PC-3 (cell line): ENCODE measurements around the gene RHBDL2. TPM values are rescaled to one million over a fixed set of nuclear protein-coding genes. Genes with fewer than 3 reads are reported as not detected.
A peak's percentile ranks its signal among the peaks of the same experiment; 100 is the strongest.

Source experiments
- ATAC-seq: fragments of 200-7000 bp; cut with Tn5 transposase; 2 replicates; pipeline ENCODE4 v1.9.1; 2020; ENCODE audit warnings: mild to moderate bottlenecking, moderate library complexity
- Bru-seq: library from RNA; stranded (reverse); fragments of 400-500 nt; gene quantifications from one replicate; lab custom pipeline; 2021; lab: Mats Ljungman, UMichigan
- BruChase-seq, 2 experiments: library from RNA; stranded (reverse); fragments of 400-500 nt; gene quantifications; one replicate each; lab custom pipeline; 2021; lab: Mats Ljungman, UMichigan
- BruUV-seq: library from RNA; stranded (reverse); fragments of 400-500 nt; replicated peaks from 2 replicates; lab custom pipeline; 2021; lab: Mats Ljungman, UMichigan
- CTCF ChIA-PET: fragments of 300-600 bp; sonication (Branson Sonifier 250); formaldehyde crosslinking; loops from one replicate; lab custom pipeline; 2022; ENCODE audit warnings: antibody characterized with exemption; lab: Charles Lee
- POLR2A ChIA-PET: fragments of 300-600 bp; sonication (Branson Sonifier 250); formaldehyde crosslinking; loops from one replicate; lab custom pipeline; 2022; ENCODE audit warnings: antibody characterized with exemption; ENCODE audit not compliant: unreplicated experiment; lab: Charles Lee
- DNase-seq: peaks from one replicate; pipeline ENCODE4 v3.0.0-alpha.2; 2015
- H2AFZ ChIP-seq: fragments of 300-600 bp; sonication (generic); 2 replicates; pipeline ENCODE4 v1.6.0; 2016; ENCODE audit warnings: antibody characterized with exemption, low read length
- H3F3A ChIP-seq: fragments of 300-600 bp; sonication (generic); one replicate; pipeline ENCODE4 v1.6.0; 2017; ENCODE audit warnings: antibody characterized with exemption, low read length, control low read depth, mild to moderate bottlenecking; ENCODE audit not compliant: unreplicated experiment
- H3K27ac ChIP-seq: fragments of 300-600 bp; sonication (generic); 2 replicates; pipeline ENCODE4 v1.5.1; 2016; ENCODE audit warnings: mild to moderate bottlenecking, low read length
- H3K27me3 ChIP-seq: fragments of 300-600 bp; sonication (generic); 2 replicates; pipeline ENCODE4 v1.6.1; 2016; ENCODE audit warnings: low read length, mixed read lengths
- H3K36me3 ChIP-seq: fragments of 300-600 bp; sonication (generic); 2 replicates; pipeline ENCODE4 v1.6.1; 2016; ENCODE audit warnings: low read depth, mixed run types, low read length, mixed read lengths
- H3K4me1 ChIP-seq: fragments of 300-600 bp; sonication (generic); 2 replicates; pipeline ENCODE4 v1.5.1; 2016; ENCODE audit warnings: low read length; ENCODE audit not compliant: insufficient read depth
- H3K4me2 ChIP-seq: fragments of 300-600 bp; sonication (generic); 2 replicates; pipeline ENCODE4 v1.6.0; 2016; ENCODE audit warnings: low read length
- H3K4me3 ChIP-seq: fragments of 300-600 bp; sonication (generic); 2 replicates; pipeline ENCODE4 v1.5.1; 2016; ENCODE audit warnings: mild to moderate bottlenecking, low read length, mixed read lengths
- H3K79me2 ChIP-seq: fragments of 300-600 bp; sonication (generic); 2 replicates; pipeline ENCODE4 v1.6.1; 2017; ENCODE audit warnings: low read length, mixed read lengths
- H3K9ac ChIP-seq: fragments of 300-600 bp; sonication (generic); 2 replicates; pipeline ENCODE4 v1.6.0; 2016; ENCODE audit warnings: mild to moderate bottlenecking, low read length
- H3K9me2 ChIP-seq: fragments of 300-600 bp; sonication (generic); replicated peaks from 2 replicates; pipeline ENCODE4 v1.6.1; 2016; ENCODE audit warnings: mixed run types, low read length, mixed read lengths
- H3K9me3 ChIP-seq: fragments of 300-600 bp; sonication (generic); 2 replicates; pipeline ENCODE4 v1.6.1; 2016; ENCODE audit warnings: low read length, mixed read lengths
- H4K20me1 ChIP-seq: fragments of 300-600 bp; sonication (generic); 2 replicates; pipeline ENCODE4 v1.6.1; 2016; ENCODE audit warnings: low read length, mixed read lengths
- EZH2 ChIP-seq: fragments of 300-600 bp; sonication (generic); IDR thresholded peaks from one replicate; pipeline ENCODE4 v1.6.1; 2017; ENCODE audit warnings: antibody characterized with exemption, mild to moderate bottlenecking, low read length; ENCODE audit not compliant: unreplicated experiment
- EZH2phosphoT487 ChIP-seq: fragments of 300-600 bp; sonication (generic); IDR thresholded peaks from 2 replicates; pipeline ENCODE4 v1.6.1; 2018; ENCODE audit warnings: mild to moderate bottlenecking, antibody characterized with exemption, low read length, borderline replicate concordance
- intact Hi-C: fragments of 100-400 bp; cut with micrococcal nuclease; formaldehyde crosslinking; loops from 2 replicates; pipeline ENCODE4 v1.9.0; 2023
- long read RNA-seq: library from polyadenylated mRNA; unstranded; transcript quantifications from one replicate; pipeline ENCODE4 v2.0.0, GENCODE V29; 2021; ENCODE audit not compliant: unreplicated experiment
- total RNA-seq: library from RNA; depleted of rRNA; stranded (reverse); fragments of >200 nt; gene quantifications from 2 replicates; pipeline ENCODE4 v1.2.3, GENCODE V29; 2014; rRNA removed
- TF ChIP-seq, protein P1 (sequence below): fragments of 300-600 bp; sonication (generic); conservative IDR thresholded peaks from 2 replicates; pipeline ENCODE4 v1.5.1; 2017; ENCODE audit warnings: antibody characterized with exemption, low read depth, mild to moderate bottlenecking, low read length

The RHBDL2 gene, protein sequence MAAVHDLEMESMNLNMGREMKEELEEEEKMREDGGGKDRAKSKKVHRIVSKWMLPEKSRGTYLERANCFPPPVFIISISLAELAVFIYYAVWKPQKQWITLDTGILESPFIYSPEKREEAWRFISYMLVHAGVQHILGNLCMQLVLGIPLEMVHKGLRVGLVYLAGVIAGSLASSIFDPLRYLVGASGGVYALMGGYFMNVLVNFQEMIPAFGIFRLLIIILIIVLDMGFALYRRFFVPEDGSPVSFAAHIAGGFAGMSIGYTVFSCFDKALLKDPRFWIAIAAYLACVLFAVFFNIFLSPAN
- 3.6 and 10.0 TPM in 2 replicates for total RNA-seq
- percentile 40 among the genes with signal in this experiment for Bru-seq, nascent RNA
- percentile 31 among the genes with signal in this experiment for BruChase-seq, experiment 1, labeled RNA remaining after a 6-hour chase
- percentile 30 among the genes with signal in this experiment for BruChase-seq, experiment 2, labeled RNA remaining after a 2-hour chase
- long read RNA-seq, partial matches to known transcripts = 1 of 8 reads
- long read RNA-seq, other reads (novel, unspliced or antisense) = 4 of 8 reads

DNA sequence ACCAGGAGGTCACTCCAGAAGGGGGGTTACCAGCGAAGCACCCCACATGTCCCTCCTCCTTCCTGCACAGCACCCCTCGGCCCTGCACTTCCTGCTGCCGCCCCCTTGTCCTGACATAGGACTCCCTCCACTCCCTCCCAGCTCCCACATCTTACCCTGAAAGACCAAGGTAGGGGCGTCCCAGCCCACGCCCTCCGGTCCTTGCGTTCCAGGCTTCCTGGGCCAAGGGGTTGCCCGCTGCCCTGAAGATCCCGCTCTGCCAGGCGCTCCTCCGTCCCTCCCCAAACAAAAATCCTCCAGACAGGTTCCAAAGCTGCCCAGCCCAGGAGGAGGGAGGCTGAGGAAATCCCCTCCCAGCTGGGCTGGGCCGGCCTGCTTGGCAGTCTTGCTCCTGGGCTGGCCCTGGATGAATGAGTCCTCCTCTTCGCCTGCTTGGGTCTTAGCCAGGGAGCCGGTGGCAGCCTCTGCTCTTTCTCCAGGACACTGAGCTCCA lies at the start of gene RHBDL2:
Gene RHBDL2, minus strand, starts transcription at position 304 of the 493 bp plus-strand sequence. CDS start 22,618 bp downstream, outside the sequence.
- no peaks in the 10 kb centered on the region for H3K36me3 ChIP-seq
- POLR2A ChIA-PET = interaction anchor here (0.6 kb wide), 1 partner anchor 48 kb away, joined by 3 read pairs; no protein-coding TSS in a partner anchor
- no peaks in the 10 kb centered on the region for H3K27me3 ChIP-seq
- BruUV-seq = no TSS peak
- CTCF ChIA-PET = no interaction called here
- ATAC-seq (peak; percentile 98), DNase-seq (peak; percentile 85)
- H3K4me2 ChIP-seq = peak within 1 kb of the TSS; percentile 89
- H3K9me2 ChIP-seq = no peaks in the 10 kb centered on the region
- no peak within 1 kb of the TSS for H3K27ac ChIP-seq
- H2AFZ ChIP-seq = peak within 1 kb of the TSS; percentile 90
- H3K4me3 ChIP-seq = peak within 1 kb of the TSS; percentile 81
- no peaks in the 10 kb centered on the region for H3F3A ChIP-seq
- intact Hi-C loops = no loop called here
- peak within 1 kb of the TSS; percentile 51 for H3K9ac ChIP-seq
- TF ChIP-seq EZH2phosphoT487 (no peak), EZH2 (no peak)
- TF ChIP-seq, protein P1, sequence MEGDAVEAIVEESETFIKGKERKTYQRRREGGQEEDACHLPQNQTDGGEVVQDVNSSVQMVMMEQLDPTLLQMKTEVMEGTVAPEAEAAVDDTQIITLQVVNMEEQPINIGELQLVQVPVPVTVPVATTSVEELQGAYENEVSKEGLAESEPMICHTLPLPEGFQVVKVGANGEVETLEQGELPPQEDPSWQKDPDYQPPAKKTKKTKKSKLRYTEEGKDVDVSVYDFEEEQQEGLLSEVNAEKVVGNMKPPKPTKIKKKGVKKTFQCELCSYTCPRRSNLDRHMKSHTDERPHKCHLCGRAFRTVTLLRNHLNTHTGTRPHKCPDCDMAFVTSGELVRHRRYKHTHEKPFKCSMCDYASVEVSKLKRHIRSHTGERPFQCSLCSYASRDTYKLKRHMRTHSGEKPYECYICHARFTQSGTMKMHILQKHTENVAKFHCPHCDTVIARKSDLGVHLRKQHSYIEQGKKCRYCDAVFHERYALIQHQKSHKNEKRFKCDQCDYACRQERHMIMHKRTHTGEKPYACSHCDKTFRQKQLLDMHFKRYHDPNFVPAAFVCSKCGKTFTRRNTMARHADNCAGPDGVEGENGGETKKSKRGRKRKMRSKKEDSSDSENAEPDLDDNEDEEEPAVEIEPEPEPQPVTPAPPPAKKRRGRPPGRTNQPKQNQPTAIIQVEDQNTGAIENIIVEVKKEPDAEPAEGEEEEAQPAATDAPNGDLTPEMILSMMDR = no peak
- 0 out of 2 replicates have a peak, but pooled peaks cover 4% of the 10 kb centered on the region for H3K79me2 ChIP-seq
- H4K20me1 ChIP-seq = no peaks in the 10 kb centered on the region
- peaks cover 4% of the 10 kb centered on the region; the same call in 1 of the 2 replicates for H3K4me1 ChIP-seq
- H3K9me3 ChIP-seq = no peaks in the 10 kb centered on the region

DNA sequence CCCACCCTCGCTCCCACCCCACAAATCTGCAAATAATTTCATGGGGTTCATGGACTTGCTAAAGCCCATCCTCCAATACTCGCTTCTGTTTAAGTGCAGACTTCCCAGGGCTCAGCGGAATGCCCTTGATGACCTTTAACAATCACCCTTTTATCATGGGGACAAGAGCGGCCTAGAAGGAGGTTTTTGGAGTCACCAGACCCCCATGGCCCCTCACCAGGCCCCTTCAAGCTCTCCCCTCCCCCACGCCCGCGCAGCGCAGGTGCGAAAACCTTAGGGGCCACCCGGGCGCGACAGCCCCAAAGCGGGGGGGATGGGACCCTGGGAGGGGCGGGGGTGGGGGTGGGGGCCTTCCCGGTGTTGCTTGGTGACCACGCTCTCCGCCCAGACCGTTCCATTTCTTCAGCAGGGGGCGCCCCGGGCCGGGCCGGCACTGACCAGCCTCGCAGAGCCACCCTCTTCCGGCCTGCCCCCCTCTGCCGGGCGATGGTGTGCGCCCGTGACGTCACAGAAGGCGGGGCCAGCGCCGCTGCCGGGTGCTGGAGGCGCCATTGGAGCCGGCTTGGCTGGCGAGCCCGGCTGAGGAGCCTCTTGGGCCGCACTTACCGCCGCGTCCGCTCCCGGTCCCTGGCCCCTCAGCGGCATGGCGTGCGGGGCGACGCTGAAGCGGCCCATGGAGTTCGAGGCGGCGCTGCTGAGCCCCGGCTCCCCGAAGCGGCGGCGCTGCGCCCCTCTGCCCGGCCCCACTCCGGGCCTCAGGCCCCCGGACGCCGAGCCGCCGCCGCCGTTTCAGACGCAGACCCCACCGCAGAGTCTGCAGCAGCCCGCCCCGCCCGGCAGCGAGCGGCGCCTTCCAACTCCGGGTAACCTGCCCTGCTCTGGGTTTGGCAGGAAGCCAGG lies 49.4 kb upstream of the RHBDL2 start, which contains the start of gene AKIRIN1:
Gene AKIRIN1, plus strand, starts transcription at position 539 of the 900 bp plus-strand sequence. Its CDS starts 105 bp downstream, at position 644.
- H3K36me3 ChIP-seq = peaks cover 12% of the 10 kb centered on the region
- H4K20me1 ChIP-seq = peaks cover 30% of the 10 kb centered on the region
- H2AFZ ChIP-seq = peak within 1 kb of the TSS; percentile 97
- no peaks in the 10 kb centered on the region for H3K9me3 ChIP-seq
- peak within 1 kb of the TSS; percentile 91 for H3K4me3 ChIP-seq
- peaks cover 6% of the 10 kb centered on the region for H3F3A ChIP-seq
- no peaks in the 10 kb centered on the region for H3K27me3 ChIP-seq
- BruUV-seq = no TSS peak
- ATAC-seq (peak; percentile 77), DNase-seq (peak; percentile 97)
- H3K4me1 ChIP-seq = peaks cover 39% of the 10 kb centered on the region
- ChIA-PET POLR2A (interaction anchor here (1.0 kb wide), 1 partner anchor 15 kb away, joined by 8 read pairs; no protein-coding TSS in a partner anchor), CTCF (no interaction called here)
- H3K9me2 ChIP-seq = no peaks in the 10 kb centered on the region
- H3K27ac ChIP-seq = peak within 1 kb of the TSS; percentile 46
- intact Hi-C loops = loop anchor here (2.0 to 5.0 kb wide), 2 partner anchors 36 to 118 kb away; partner anchors contain the start of genes MYCBP and NDUFS5
- peak within 1 kb of the TSS; percentile 93 for H3K9ac ChIP-seq
- TF ChIP-seq EZH2 (no peak), EZH2phosphoT487 (no peak)
- TF ChIP-seq, protein P1 = no peak
- peak within 1 kb of the TSS; percentile 92 for H3K4me2 ChIP-seq
- H3K79me2 ChIP-seq = peaks cover 50% of the 10 kb centered on the region
